Activated CD4-positive, alpha-beta T cell treated with anti-CD3 and anti-CD28 coated beads, Interleukin-2, amount 10 ng/mL, durations not matched to agents 7 days and 5 days (primary cell): ENCODE data around the gene LHX4. TPM values are rescaled to one million over a fixed set of nuclear protein-coding genes. Genes with fewer than 3 reads are reported as not detected.
"Not testable (repeated sequence)": the region's sequence is repeated elsewhere in the genome, so short reads cannot be mapped to it uniquely, and the experiment has no call there.

Experiments
- CTCF ChIA-PET: fragments of 350-600 bp; sonication (Branson Sonifier 250); formaldehyde crosslinking; loops from one replicate; lab custom pipeline; 2021; ENCODE audit warnings: antibody characterized with exemption; lab: Charles Lee
- POLR2A ChIA-PET: fragments of 350-600 bp; sonication (Branson Sonifier 250); formaldehyde crosslinking; loops from one replicate; lab custom pipeline; 2021; ENCODE audit warnings: antibody characterized with exemption; lab: Charles Lee
- DNase-seq: peaks from one replicate; pipeline ENCODE4 v3.0.0-alpha.2; 2020
- H3K27ac Mint-ChIP-seq: one replicate; pipeline ENCODE4 v1.8.0; 2021; ENCODE audit warnings: mild to moderate bottlenecking, moderate library complexity, mixed read lengths
- H3K27me3 Mint-ChIP-seq: one replicate; pipeline ENCODE4 v1.8.0; 2021; ENCODE audit warnings: mixed read lengths
- H3K36me3 Mint-ChIP-seq: one replicate; pipeline ENCODE4 v1.8.0; 2021; ENCODE audit warnings: low read depth, mixed read lengths
- H3K4me1 Mint-ChIP-seq: one replicate; pipeline ENCODE4 v1.8.0; 2021; ENCODE audit warnings: mixed read lengths
- H3K4me3 Mint-ChIP-seq: one replicate; pipeline ENCODE4 v1.8.0; 2021; ENCODE audit warnings: mild to moderate bottlenecking, moderate library complexity, mixed read lengths
- H3K9me3 Mint-ChIP-seq: one replicate; pipeline ENCODE4 v1.8.0; 2021; ENCODE audit warnings: mixed read lengths
- total RNA-seq, 2 experiments: library from RNA; stranded (reverse); gene quantifications; one replicate each; pipeline ENCODE4 v1.2.3, GENCODE V29; 2021

The LHX4 gene
- total RNA-seq, 2 experiments from 2014 or later: not detected

GRCh38 chr1:180201451-180202200 is 28.4 kb upstream of the LHX4 start:
- Mint-ChIP-seq H3K9me3 (no peaks in the 10 kb centered on the region), H3K4me3 (no peak overlapping the region), H3K4me1 (no peaks in the 10 kb centered on the region), H3K36me3 (no peaks in the 10 kb centered on the region), H3K27ac (no peak overlapping the region), H3K27me3 (no peaks in the 10 kb centered on the region)
- no peak for DNase-seq
- CTCF ChIA-PET: no interaction called here
- POLR2A ChIA-PET: no interaction called here

GRCh38 chr1:180202588-180202987 is 27.5 kb upstream of the LHX4 start:
- H3K9me3 Mint-ChIP-seq, POLR2A ChIA-PET, DNase-seq, H3K4me1 Mint-ChIP-seq, H3K27ac Mint-ChIP-seq, H3K36me3 Mint-ChIP-seq, H3K4me3 Mint-ChIP-seq, H3K27me3 Mint-ChIP-seq: not testable (repeated sequence)
- CTCF ChIA-PET: interaction anchor here (1.1 kb wide), 1 partner anchor 20 kb away, joined by 5 read pairs; no protein-coding TSS in a partner anchor

GRCh38 chr1:180204231-180204630 is 25.8 kb upstream of the LHX4 start:
- H3K36me3 Mint-ChIP-seq: no peaks in the 10 kb centered on the region
- ChIA-PET POLR2A (no interaction called here), CTCF (no interaction called here)
- no peak overlapping the region for H3K4me3 Mint-ChIP-seq
- H3K4me1 Mint-ChIP-seq: no peaks in the 10 kb centered on the region
- DNase-seq: no peak
- H3K27me3 Mint-ChIP-seq: peaks cover 11% of the 10 kb centered on the region
- no peaks in the 10 kb centered on the region for H3K9me3 Mint-ChIP-seq
- H3K27ac Mint-ChIP-seq: no peak overlapping the region

GRCh38 chr1:180206581-180206980 is 23.5 kb upstream of the LHX4 start:
- Mint-ChIP-seq H3K4me3 (no peak overlapping the region), H3K9me3 (no peaks in the 10 kb centered on the region), H3K36me3 (no peaks in the 10 kb centered on the region), H3K4me1 (no peaks in the 10 kb centered on the region), H3K27me3 (peaks cover 13% of the 10 kb centered on the region), H3K27ac (no peak overlapping the region)
- no peak for DNase-seq
- CTCF ChIA-PET: interaction anchor here (0.7 to 1.5 kb wide), 2 partner anchors 19 to 38 kb away, joined by 3 read pairs; no protein-coding TSS in a partner anchor
- POLR2A ChIA-PET: no interaction called here

GRCh38 chr1:180208264-180208663 is 21.8 kb upstream of the LHX4 start:
- H3K27me3 Mint-ChIP-seq: peaks cover 17% of the 10 kb centered on the region
- ChIA-PET POLR2A (no interaction called here), CTCF (interaction anchor here (1.1 kb wide), 1 partner anchor 8 kb away, joined by 4 read pairs; no protein-coding TSS in a partner anchor)

GRCh38 chr1:180210008-180210620 is 19.9 kb upstream of the LHX4 start:
- no peaks in the 10 kb centered on the region for H3K9me3 Mint-ChIP-seq
- H3K36me3 Mint-ChIP-seq: no peaks in the 10 kb centered on the region
- no peak overlapping the region for H3K27ac Mint-ChIP-seq
- H3K4me1 Mint-ChIP-seq: peaks cover 12% of the 10 kb centered on the region
- DNase-seq: no peak
- CTCF ChIA-PET: interaction anchor here (1.5 kb wide), 1 partner anchor 14 kb away, joined by 3 read pairs; no protein-coding TSS in a partner anchor
- peaks cover 19% of the 10 kb centered on the region for H3K27me3 Mint-ChIP-seq
- POLR2A ChIA-PET: no interaction called here
- H3K4me3 Mint-ChIP-seq: no peak overlapping the region

More at GRCh38 chr1:180208264-180208663, 21.8 kb upstream of the LHX4 start:
- Mint-ChIP-seq H3K4me1 (peaks cover 2% of the 10 kb centered on the region), H3K36me3 (no peaks in the 10 kb centered on the region), H3K27ac (no peak overlapping the region), H3K9me3 (no peaks in the 10 kb centered on the region), H3K4me3 (no peak overlapping the region)
- no peak for DNase-seq

GRCh38 chr1:180211156-180211859 is 18.8 kb upstream of the LHX4 start:
- peaks cover 19% of the 10 kb centered on the region for H3K27me3 Mint-ChIP-seq
- no peak overlapping the region for H3K27ac Mint-ChIP-seq
- H3K36me3 Mint-ChIP-seq: no peaks in the 10 kb centered on the region
- peaks cover 12% of the 10 kb centered on the region for H3K4me1 Mint-ChIP-seq
- no peaks in the 10 kb centered on the region for H3K9me3 Mint-ChIP-seq
- H3K4me3 Mint-ChIP-seq: no peak overlapping the region
- POLR2A ChIA-PET: no interaction called here
- CTCF ChIA-PET: interaction anchor here (1.0 to 1.5 kb wide), 2 partner anchors 15 to 59 kb away, joined by 3 read pairs; no protein-coding TSS in a partner anchor
- no peak for DNase-seq

GRCh38 chr1:180211860-180212229 is 18.2 kb upstream of the LHX4 start:
- Mint-ChIP-seq H3K36me3 (no peaks in the 10 kb centered on the region), H3K4me1 (peaks cover 12% of the 10 kb centered on the region), H3K27ac (no peak overlapping the region), H3K27me3 (peaks cover 19% of the 10 kb centered on the region), H3K4me3 (no peak overlapping the region), H3K9me3 (no peaks in the 10 kb centered on the region)
- CTCF ChIA-PET: interaction anchor here (1.0 to 1.5 kb wide), 2 partner anchors 15 to 59 kb away, joined by 3 read pairs; no protein-coding TSS in a partner anchor
- POLR2A ChIA-PET: no interaction called here
- no peak for DNase-seq

- POLR2A ChIA-PET: no interaction called here
- Mint-ChIP-seq H3K4me1 (peaks cover 12% of the 10 kb centered on the region), H3K27me3 (peaks cover 8% of the 10 kb centered on the region), H3K4me3 (no peak overlapping the region), H3K9me3 (no peaks in the 10 kb centered on the region), H3K27ac (peak overlapping the region; percentile 3), H3K36me3 (no peaks in the 10 kb centered on the region)
- CTCF ChIA-PET: interaction anchor here (0.9 to 1.3 kb wide), 3 partner anchors 10 to 18 kb away, joined by 3 to 4 read pairs (median 3); no protein-coding TSS in a partner anchor
- DNase-seq: peak; percentile 71
Measured at GRCh38 chr1:180213401-180214170, 16.5 kb upstream of the LHX4 start.

- Mint-ChIP-seq H3K9me3 (no peaks in the 10 kb centered on the region), H3K4me3 (no peak overlapping the region), H3K27me3 (peaks cover 12% of the 10 kb centered on the region), H3K4me1 (peaks cover 12% of the 10 kb centered on the region), H3K36me3 (no peaks in the 10 kb centered on the region), H3K27ac (no peak overlapping the region)
- CTCF ChIA-PET: no interaction called here
- POLR2A ChIA-PET: no interaction called here
- DNase-seq: no peak
Measured at GRCh38 chr1:180215856-180216625, 14.0 kb upstream of the LHX4 start.

GRCh38 chr1:180217006-180217405 is 13.1 kb upstream of the LHX4 start:
- Mint-ChIP-seq H3K36me3 (no peaks in the 10 kb centered on the region), H3K4me3 (no peak overlapping the region), H3K9me3 (no peaks in the 10 kb centered on the region), H3K27ac (no peak overlapping the region), H3K27me3 (peaks cover 10% of the 10 kb centered on the region), H3K4me1 (peaks cover 12% of the 10 kb centered on the region)
- no peak for DNase-seq
- POLR2A ChIA-PET: no interaction called here
- CTCF ChIA-PET: no interaction called here
